ENCODE data around the gene CNN2.

Gene CNN2

GRCh38 chr19:1026783-1027649 lies 608 bp downstream of the CNN2 start:
- DNase-seq (ENCODE audit: low read depth in 3 of 3) = no peak

GRCh38 chr19:1027650-1028061 lies 1.2 kb downstream of the CNN2 start:
- DNase-seq (ENCODE audit: low read depth in 3 of 3) = no peak

DNA sequence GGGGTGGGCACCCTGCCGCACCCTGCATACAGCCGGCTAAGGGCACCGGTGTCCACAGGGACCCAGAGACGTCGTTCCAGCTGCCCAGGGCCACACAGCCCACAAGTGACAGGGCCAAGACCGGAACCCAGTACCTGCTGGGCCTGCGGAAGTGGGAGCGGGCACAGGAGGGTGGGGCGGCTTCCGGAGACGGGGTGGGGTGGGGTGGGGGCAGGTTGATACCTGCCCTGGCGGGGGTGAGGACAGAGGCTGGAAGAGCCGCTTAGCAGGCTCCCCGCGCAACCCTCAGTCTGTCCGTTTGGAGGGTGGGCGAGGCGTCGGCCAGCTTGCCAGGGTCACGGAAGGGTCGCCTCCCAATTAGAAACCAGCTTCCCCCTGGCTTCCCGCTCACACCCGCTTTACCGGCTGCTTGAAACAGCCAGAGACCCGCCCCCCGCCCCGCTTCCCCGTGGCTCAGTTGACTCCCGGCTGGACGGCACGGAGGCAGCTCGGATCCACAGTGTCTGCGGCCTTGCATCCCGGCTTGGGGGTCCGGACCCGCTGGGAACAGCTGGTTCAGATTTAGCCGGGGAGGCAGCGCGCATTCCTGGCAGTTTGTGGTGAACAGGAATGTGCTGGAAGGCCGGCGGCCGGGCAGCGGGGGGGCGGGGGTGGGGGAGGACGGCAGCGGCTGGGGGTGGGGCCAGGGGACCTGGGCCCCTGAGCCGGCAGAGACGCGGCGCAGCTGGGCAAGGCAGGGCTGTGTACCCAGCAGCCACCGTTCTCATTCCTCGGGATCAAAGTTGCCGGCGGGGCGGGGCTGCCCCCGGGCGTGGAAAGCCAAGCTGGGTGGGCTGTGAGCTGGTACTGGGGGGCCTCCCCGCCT lies 1.9 kb downstream of the CNN2 start:
- DNase-seq (ENCODE audit: low read depth in 3 of 3) = peak in 1 of 3 donors; percentile 61

DNA sequence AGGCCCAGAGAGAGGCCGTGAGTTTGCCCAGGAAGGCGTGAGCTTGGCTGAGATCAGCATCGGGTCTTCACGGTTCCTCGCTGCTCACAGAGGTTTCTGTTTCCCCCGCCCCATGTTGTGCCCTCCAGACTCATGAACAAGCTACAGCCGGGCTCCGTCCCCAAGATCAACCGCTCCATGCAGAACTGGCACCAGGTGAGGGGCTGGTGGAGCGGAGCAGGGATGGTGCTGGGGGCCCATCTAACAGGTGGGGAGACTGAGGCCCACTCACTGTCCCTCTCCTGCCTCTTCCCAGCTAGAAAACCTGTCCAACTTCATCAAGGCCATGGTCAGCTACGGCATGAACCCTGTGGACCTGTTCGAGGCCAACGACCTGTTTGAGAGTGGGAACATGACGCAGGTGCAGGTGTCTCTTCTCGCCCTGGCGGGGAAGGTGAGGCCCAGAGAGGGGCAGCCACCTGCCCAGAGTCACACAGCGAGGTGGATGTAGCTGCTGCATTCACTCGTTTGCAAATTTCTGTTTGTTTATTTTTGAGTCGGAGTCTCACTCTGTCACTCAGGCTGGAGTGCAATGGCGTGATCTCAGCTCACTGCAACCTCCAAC lies 6.0 kb downstream of the CNN2 start:
- no peak for DNase-seq (ENCODE audit: low read depth in 3 of 3)

DNA sequence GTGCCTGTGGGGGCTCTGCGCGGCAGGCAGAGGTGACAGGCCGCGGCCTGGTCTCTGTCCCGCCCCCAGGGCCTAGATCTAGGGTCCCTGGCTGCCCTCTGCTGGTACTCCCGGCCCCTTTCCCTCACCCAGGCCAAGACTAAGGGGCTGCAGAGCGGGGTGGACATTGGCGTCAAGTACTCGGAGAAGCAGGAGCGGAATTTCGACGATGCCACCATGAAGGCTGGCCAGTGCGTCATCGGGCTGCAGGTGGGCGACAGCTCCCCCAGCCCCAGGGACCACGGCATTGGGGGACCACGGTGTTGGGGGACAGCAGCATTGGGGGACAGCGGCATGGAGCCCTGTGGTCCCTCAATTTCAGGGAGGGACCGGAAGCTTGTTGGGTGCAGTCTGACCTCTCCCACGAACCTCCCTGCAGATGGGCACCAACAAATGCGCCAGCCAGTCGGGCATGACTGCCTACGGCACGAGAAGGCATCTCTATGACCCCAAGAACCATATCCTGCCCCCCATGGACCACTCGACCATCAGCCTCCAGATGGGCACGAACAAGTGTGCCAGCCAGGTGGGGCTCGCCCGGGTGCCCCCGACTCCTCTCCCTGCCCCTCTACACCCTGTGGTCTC lies 9.7 kb downstream of the CNN2 start:
- no peak for DNase-seq (ENCODE audit: low read depth in 3 of 3)

- no peak for DNase-seq (ENCODE audit: low read depth in 3 of 3)
These were observed 11.2 kb downstream of the CNN2 start for GRCh38 chr19:1037621-1038064.

DNA sequence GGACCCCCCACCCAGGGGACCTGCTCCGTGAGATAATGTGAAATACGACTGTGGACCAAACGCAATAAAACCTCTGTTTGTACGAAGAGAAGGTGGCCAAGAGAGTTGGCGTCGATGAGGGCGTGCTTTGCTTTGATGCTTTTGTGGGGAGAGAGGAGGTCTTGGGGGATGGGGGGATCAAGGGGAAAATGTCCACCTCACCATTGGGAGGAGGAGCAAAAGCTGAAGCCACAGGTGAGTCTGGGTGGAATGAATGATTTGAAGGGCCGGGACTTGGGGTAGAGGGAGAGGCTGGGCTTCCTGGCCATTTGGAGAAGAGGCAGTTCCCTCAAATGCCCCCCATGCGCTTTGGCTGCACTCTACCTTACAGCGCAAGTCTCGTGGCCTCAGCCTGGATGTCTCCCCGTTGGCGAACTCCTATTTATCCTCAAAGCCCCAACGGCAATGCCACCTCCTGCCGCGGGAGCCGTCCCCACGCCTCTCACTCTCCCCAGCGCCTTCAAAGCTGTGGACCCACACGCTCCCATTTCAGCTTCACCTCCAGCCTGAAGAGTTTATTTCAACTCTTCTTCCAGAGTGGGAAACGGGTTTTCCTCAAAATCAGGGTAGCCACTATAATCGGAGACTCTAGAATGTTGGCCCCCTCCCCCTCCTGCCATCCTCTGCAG lies 12.7 kb downstream of the CNN2 start:
- no peak for DNase-seq (ENCODE audit: low read depth in 3 of 3)

DNA sequence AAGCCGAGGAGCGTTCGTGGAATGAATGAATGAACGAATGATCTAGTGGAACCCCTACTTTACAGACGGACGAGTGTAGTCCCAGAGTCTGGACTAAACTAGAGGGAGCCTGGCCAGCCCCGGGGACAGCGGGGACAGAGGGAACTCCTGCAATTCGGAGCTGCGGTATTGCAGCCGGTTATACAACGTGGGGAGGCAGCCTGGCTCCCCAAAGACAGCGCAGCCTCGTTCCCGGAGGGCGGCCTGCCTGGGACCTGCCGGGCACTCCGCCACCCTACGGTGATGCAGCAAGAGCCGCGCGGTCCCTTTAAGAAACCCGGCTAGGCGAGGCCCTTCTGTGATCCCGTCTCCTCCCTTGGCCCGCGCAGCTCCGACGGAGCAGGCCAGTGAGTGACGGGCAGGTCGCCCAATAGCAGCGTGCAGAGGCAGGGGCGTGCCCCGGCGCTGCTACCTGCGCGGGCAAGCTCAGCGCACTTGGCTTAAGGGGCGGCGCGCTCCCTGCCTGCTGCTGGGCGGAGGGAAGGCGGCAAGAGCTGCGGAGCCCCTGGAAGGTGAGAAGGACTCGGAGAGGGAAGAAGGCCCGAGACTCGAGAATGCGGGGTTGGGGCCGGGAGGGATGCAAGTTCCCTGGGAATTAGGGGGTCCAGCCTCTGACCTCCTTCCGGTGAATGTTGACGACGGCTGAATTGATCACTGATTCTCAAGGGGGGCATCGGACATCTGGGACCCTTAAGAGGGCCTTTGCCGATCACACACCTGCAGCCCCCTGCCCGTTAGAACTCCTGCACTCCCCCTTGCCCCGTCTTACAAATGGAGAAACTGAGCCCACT lies 13.5 kb downstream of the CNN2 start, which contains the start of gene ABCA7:
ABCA7 (plus strand) TSS at position 462 of the 830 bp plus-strand sequence. CDS start 1,255 bp downstream, outside the sequence.
- DNase-seq (ENCODE audit: low read depth in 3 of 3) = peak; percentile 98 to 100 (median 98)

- peak; percentile 84 to 89 (median 88) for DNase-seq (ENCODE audit: low read depth in 3 of 3)
These were observed 14.3 kb downstream of the CNN2 start for GRCh38 chr19:1040476-1041271.

DNA sequence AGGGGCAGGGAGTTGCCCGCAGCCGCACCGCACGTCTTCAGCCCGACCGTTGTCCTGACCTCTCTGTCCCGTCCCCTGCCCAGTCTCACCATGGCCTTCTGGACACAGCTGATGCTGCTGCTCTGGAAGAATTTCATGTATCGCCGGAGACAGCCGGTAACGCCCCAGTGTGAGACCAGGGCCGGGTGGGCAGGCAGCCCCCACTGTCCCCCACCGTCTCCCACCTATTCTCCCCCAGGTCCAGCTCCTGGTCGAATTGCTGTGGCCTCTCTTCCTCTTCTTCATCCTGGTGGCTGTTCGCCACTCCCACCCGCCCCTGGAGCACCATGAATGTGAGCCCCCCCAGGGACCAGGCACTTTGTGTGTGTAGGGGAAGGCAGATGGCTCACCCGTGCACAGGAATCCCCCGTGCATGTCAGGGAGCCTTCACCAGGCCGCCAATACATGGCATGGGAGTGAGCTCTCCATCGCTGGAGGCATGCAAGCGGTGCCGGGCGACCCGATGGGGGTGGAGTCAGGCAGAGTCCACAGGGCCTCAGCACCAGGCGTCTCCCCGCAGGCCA lies 14.9 kb downstream of the CNN2 start:
- DNase-seq (ENCODE audit: low read depth in 3 of 3) = no peak

DNA sequence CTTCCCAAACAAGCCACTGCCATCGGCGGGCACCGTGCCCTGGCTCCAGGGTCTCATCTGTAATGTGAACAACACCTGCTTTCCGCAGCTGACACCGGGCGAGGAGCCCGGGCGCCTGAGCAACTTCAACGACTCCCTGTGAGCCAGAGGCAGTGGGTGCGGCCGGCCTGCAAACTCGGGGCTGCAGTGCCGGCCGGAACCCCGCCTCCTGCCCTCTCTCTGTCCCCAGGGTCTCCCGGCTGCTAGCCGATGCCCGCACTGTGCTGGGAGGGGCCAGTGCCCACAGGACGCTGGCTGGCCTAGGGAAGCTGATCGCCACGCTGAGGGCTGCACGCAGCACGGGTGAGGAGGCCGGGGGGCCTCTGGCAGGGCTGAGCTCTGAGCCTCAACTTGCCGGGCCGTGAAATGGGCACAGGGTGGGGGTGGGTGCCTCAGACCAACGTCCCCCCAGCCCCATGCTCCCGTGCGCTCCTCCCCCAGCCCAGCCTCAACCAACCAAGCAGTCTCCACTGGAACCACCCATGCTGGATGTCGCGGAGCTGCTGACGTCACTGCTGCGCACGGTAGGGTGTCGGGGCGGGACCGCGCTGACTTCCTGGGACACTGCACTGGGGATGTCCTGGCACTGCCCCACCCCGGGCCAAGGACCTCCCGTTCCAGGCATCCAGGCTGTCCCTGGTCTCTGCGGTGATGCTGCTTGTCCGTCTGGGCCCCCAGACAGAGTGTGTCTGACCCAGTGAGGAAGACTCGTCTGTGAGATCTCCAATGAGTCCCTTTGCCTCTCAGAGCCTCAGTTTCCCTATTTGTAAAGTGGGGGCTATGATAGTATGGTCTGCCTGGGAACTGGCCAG lies 15.7 kb downstream of the CNN2 start:
- DNase-seq (ENCODE audit: low read depth in 3 of 3) = no peak

- DNase-seq (ENCODE audit: low read depth in 3 of 3) = no peak
These were observed 16.5 kb downstream of the CNN2 start for GRCh38 chr19:1042689-1043511.

GRCh38 chr19:1045247-1045603 lies 18.8 kb downstream of the CNN2 start:
- DNase-seq (ENCODE audit: low read depth in 3 of 3) = peak in 2 of 3 donors; percentile 72 to 86

DNA sequence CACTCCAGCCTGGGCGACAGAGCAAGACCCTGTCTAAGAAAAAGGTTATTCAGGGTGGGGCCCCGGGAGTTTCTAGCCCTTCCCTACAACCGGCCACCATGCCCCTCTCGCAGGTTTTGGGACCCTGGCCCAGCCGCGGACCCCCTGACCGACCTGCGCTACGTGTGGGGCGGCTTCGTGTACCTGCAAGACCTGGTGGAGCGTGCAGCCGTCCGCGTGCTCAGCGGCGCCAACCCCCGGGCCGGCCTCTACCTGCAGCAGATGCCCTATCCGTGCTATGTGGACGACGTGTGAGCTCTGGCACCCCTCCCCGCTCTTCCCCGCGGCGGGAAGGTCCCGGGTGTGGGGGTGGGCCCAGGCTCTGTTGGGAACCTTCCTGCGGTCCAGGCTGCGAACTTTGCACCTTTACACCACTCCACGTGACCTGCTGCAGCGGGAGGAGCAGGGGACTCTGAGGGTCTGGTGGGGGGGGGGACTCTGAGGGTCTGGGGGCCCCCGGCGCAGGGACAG lies 19.8 kb downstream of the CNN2 start:
- no peak for DNase-seq (ENCODE audit: low read depth in 3 of 3)

DNA sequence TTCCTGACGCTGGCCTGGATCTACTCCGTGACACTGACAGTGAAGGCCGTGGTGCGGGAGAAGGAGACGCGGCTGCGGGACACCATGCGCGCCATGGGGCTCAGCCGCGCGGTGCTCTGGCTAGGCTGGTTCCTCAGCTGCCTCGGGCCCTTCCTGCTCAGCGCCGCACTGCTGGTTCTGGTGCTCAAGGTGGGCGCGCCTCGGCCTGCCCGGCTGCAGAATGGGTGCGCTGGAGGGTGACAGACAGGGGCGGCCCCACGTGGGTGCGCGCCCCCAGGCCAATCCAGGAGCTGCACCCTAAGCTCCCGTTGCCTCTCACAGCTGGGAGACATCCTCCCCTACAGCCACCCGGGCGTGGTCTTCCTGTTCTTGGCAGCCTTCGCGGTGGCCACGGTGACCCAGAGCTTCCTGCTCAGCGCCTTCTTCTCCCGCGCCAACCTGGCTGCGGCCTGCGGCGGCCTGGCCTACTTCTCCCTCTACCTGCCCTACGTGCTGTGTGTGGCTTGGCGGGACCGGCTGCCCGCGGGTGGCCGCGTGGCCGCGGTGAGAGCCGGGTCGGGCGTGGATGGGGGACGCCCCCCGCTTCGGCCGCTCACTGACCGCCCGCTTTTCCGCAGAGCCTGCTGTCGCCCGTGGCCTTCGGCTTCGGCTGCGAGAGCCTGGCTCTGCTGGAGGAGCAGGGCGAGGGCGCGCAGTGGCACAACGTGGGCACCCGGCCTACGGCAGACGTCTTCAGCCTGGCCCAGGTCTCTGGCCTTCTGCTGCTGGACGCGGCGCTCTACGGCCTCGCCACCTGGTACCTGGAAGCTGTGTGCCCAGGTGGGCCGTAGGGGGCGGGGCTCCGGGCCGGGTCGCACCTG lies 20.7 kb downstream of the CNN2 start:
- DNase-seq (ENCODE audit: low read depth in 3 of 3) = no peak

- DNase-seq (ENCODE audit: low read depth in 3 of 3) = no peak
These were observed 21.3 kb downstream of the CNN2 start for GRCh38 chr19:1047696-1048147.

Data from stimulated activated CD4-positive, alpha-beta T cell treated with anti-CD3 and anti-CD28 coated beads, TNF-alpha, amount 100 ng/mL, for 48 hours (primary cell).